ENCODE measurements around the gene ARHGDIG. TPM values are rescaled to one million over a fixed set of nuclear protein-coding genes. Genes with fewer than 3 reads are reported as not detected.

The ARHGDIG gene
- total RNA-seq, 2 experiments from 2014 or later = not detected

DNA sequence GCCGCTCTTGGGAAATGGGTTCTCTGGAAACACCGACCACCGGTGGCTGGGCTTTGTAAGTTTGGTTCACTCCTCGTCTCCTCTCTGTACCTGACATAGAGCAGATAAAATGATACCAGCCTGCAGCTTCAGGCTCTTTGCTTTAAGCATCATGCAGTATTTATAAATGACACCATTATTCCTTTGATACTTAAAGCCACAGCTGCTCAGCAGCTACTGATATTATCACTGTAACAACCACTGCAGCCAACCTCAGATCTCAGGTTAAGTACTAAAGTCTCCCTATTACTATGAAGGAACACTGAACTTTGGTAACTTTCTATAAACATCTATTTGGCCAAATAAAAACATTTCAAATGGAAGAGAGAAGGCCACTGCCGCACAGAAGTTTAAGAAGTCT, 37.2 kb downstream of the ARHGDIG start:
- H2AFZ ChIP-seq (ENCODE audit: low read length) = no peak overlapping the region
- ChIA-PET POLR2A (no interaction called here), CTCF (ENCODE audit: unreplicated experiment) (no interaction called here)
- no peaks in the 10 kb centered on the region for H3K9me2 ChIP-seq (ENCODE audit: insufficient read depth, low read length)
- DNase-seq (ENCODE audit: low spot score) = no peak
- no TSS peak for BruUV-seq (replicated peaks)
- H3K27ac ChIP-seq (ENCODE audit: low read depth, low read length, poor library complexity, severe bottlenecking) = no peak overlapping the region
- H4K20me1 ChIP-seq (ENCODE audit: insufficient read depth, low read length) = peaks cover 4% of the 10 kb centered on the region; the same call in 1 of the 2 replicates
- no peak overlapping the region for H3K4me3 ChIP-seq (ENCODE audit: low read depth, low read length, poor library complexity, severe bottlenecking)
- no peaks in the 10 kb centered on the region for H3K4me1 ChIP-seq (ENCODE audit: insufficient read depth, low read length, poor library complexity, severe bottlenecking)
- H3K36me3 ChIP-seq (ENCODE audit: insufficient read depth, low read length) = peaks cover 5% of the 10 kb centered on the region; the same call in 1 of the 2 replicates
- no peak overlapping the region for H3K4me2 ChIP-seq (ENCODE audit: low read length)
- no peaks in the 10 kb centered on the region for H3K9me3 ChIP-seq (ENCODE audit: low read length)
- H3K79me2 ChIP-seq (ENCODE audit: insufficient read depth, low read depth, low read length) = no peaks in the 10 kb centered on the region
- no peak for TF ChIP-seq EZH2phosphoT487 (IDR thresholded peaks at IDR 0.05; ENCODE audit: borderline replicate concordance, low read depth, low read length)
- TF ChIP-seq, protein P1, sequence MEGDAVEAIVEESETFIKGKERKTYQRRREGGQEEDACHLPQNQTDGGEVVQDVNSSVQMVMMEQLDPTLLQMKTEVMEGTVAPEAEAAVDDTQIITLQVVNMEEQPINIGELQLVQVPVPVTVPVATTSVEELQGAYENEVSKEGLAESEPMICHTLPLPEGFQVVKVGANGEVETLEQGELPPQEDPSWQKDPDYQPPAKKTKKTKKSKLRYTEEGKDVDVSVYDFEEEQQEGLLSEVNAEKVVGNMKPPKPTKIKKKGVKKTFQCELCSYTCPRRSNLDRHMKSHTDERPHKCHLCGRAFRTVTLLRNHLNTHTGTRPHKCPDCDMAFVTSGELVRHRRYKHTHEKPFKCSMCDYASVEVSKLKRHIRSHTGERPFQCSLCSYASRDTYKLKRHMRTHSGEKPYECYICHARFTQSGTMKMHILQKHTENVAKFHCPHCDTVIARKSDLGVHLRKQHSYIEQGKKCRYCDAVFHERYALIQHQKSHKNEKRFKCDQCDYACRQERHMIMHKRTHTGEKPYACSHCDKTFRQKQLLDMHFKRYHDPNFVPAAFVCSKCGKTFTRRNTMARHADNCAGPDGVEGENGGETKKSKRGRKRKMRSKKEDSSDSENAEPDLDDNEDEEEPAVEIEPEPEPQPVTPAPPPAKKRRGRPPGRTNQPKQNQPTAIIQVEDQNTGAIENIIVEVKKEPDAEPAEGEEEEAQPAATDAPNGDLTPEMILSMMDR (conservative IDR thresholded peaks at IDR 0.05; ENCODE audit: low read length) = no peak
- intact Hi-C loops (cut with micrococcal nuclease; ENCODE audit: unreplicated experiment) = no loop called here

DNA sequence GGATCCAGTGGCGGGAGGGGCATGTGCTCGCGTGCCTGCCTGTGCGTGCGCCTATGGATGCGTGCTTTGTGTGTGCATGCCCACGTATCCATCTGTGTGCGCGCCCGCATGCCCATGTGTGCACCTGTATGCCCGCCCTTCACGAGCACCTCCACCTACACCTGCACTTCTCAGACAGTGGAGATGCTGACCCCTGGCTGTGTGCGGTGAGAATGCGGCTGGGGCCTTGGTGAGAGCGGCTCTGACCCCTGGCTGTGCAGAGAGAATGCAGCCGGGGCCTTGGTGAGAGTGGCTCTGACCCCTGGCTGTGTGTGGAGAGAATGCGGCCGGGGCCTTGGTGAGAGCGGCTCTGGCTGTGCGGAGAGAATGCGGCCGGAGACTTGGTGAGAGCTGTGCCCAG, 38.2 kb downstream of the ARHGDIG start:
- POLR2A ChIA-PET = no interaction called here
- Histone ChIP-seq H3K4me2 (ENCODE audit: low read length) (no peak overlapping the region), H2AFZ (ENCODE audit: low read length) (no peak overlapping the region), H3K9me3 (ENCODE audit: low read length) (no peaks in the 10 kb centered on the region), H3K36me3 (ENCODE audit: insufficient read depth, low read length) (peaks cover 5% of the 10 kb centered on the region; the same call in 1 of the 2 replicates), H3K79me2 (ENCODE audit: insufficient read depth, low read depth, low read length) (no peaks in the 10 kb centered on the region), H4K20me1 (ENCODE audit: insufficient read depth, low read length) (peaks cover 4% of the 10 kb centered on the region; the same call in 1 of the 2 replicates), H3K9me2 (ENCODE audit: insufficient read depth, low read length) (no peaks in the 10 kb centered on the region), H3K4me3 (ENCODE audit: low read depth, low read length, poor library complexity, severe bottlenecking) (no peak overlapping the region), H3K4me1 (ENCODE audit: insufficient read depth, low read length, poor library complexity, severe bottlenecking) (peaks cover 3% of the 10 kb centered on the region), H3K27ac (ENCODE audit: low read depth, low read length, poor library complexity, severe bottlenecking) (no peak overlapping the region)
- no peak for DNase-seq (ENCODE audit: low spot score)
- TF ChIP-seq, protein P1 (conservative IDR thresholded peaks at IDR 0.05; ENCODE audit: low read length) = peak; percentile 42
- no peak for TF ChIP-seq EZH2phosphoT487 (IDR thresholded peaks at IDR 0.05; ENCODE audit: borderline replicate concordance, low read depth, low read length)
- BruUV-seq (replicated peaks) = no TSS peak
- CTCF ChIA-PET (ENCODE audit: unreplicated experiment) = no interaction called here
- intact Hi-C loops (cut with micrococcal nuclease; ENCODE audit: unreplicated experiment) = no loop called here

DNA sequence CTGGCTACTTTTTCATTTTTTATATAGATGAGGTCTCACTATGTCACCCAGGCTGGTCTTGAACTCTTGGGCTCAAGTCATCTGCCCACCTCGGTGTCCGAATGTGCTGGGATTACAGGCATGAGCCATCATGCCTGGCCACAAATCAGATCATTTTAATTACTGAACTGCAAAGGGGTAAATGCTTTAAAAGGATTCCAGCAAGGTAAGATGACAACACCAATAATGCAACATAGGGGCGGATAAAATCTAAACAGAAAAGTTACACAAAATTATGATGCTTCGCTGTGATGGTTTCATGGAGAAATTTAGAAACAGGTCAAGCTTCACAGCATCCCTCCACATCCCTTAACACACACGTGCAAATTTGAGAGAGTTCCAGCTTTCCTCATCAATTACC, 39.8 kb downstream of the ARHGDIG start:
- no peak for TF ChIP-seq EZH2phosphoT487 (IDR thresholded peaks at IDR 0.05; ENCODE audit: borderline replicate concordance, low read depth, low read length)
- TF ChIP-seq, protein P1 (conservative IDR thresholded peaks at IDR 0.05; ENCODE audit: low read length) = no peak
- DNase-seq (ENCODE audit: low spot score) = no peak
- CTCF ChIA-PET (ENCODE audit: unreplicated experiment) = no interaction called here
- Histone ChIP-seq H3K4me2 (ENCODE audit: low read length) (no peak overlapping the region), H4K20me1 (ENCODE audit: insufficient read depth, low read length) (peaks cover 4% of the 10 kb centered on the region; the same call in 1 of the 2 replicates), H3K79me2 (ENCODE audit: insufficient read depth, low read depth, low read length) (no peaks in the 10 kb centered on the region; the same call in 1 of the 2 replicates), H3K4me1 (ENCODE audit: insufficient read depth, low read length, poor library complexity, severe bottlenecking) (peaks cover 19% of the 10 kb centered on the region), H3K36me3 (ENCODE audit: insufficient read depth, low read length) (no peaks in the 10 kb centered on the region), H3K27ac (ENCODE audit: low read depth, low read length, poor library complexity, severe bottlenecking) (no peak overlapping the region), H2AFZ (ENCODE audit: low read length) (no peak overlapping the region), H3K9me3 (ENCODE audit: low read length) (no peaks in the 10 kb centered on the region), H3K4me3 (ENCODE audit: low read depth, low read length, poor library complexity, severe bottlenecking) (no peak overlapping the region), H3K9me2 (ENCODE audit: insufficient read depth, low read length) (no peaks in the 10 kb centered on the region)
- POLR2A ChIA-PET = no interaction called here
- intact Hi-C loops (cut with micrococcal nuclease; ENCODE audit: unreplicated experiment) = no loop called here
- no TSS peak for BruUV-seq (replicated peaks)
